ENCODE measurements around the gene TACC2.

GRCh38 chr10:122140461-122140902 lies 151.5 kb downstream of the TACC2 start:
- TF ChIP-seq CTCF (IDR thresholded peaks at IDR 0.05) (no peak), POLR2A (IDR thresholded peaks at IDR 0.05) (no peak)
